Inflammatory macrophage treated with lipopolysaccharide for 4 hours (primary cell): Measurements from ENCODE around the gene ZNF821.
"Not testable (repeated sequence)": the region's sequence is repeated elsewhere in the genome, so short reads cannot be mapped to it uniquely, and the experiment has no call there.

Experiments
- DNase-seq: peaks from one replicate; pipeline ENCODE4 v3.0.0-alpha.2; 2020

Gene ZNF821

GRCh38 chr16:71883849-71884638 is at the start of gene ZNF821:
ZNF821 (minus strand) TSS chr16:71884182; CDS start chr16:71879946, 4,236 bp downstream.
- peak; percentile 52 for DNase-seq

- DNase-seq, result no peak
Measured at GRCh38 chr16:71933017-71933416, 49.0 kb upstream of the ZNF821 start.

GRCh38 chr16:71931599-71931998 is 47.6 kb upstream of the ZNF821 start:
- no peak for DNase-seq

GRCh38 chr16:71931001-71931400 is 47.0 kb upstream of the ZNF821 start:
- DNase-seq, result no peak

- DNase-seq, result no peak
Measured at GRCh38 chr16:71930013-71930563, 46.1 kb upstream of the ZNF821 start.

GRCh38 chr16:71929048-71929447 is 45.1 kb upstream of the ZNF821 start:
- DNase-seq, result no peak

- no peak for DNase-seq
Measured at GRCh38 chr16:71927787-71928186, 43.8 kb upstream of the ZNF821 start.

- no peak for DNase-seq
Measured at GRCh38 chr16:71927383-71927782, 43.4 kb upstream of the ZNF821 start.

GRCh38 chr16:71924710-71925109 is 40.7 kb upstream of the ZNF821 start:
- DNase-seq, result no peak

- no peak for DNase-seq
Measured at GRCh38 chr16:71923941-71924690, 40.1 kb upstream of the ZNF821 start.

- DNase-seq, result no peak
Measured at GRCh38 chr16:71920658-71921057, 36.7 kb upstream of the ZNF821 start.

GRCh38 chr16:71919035-71919434 is 35.1 kb upstream of the ZNF821 start:
- peak; percentile 89 for DNase-seq

- DNase-seq, result no peak
Measured at GRCh38 chr16:71917900-71918299, 33.9 kb upstream of the ZNF821 start.

- DNase-seq, result no peak
Measured at GRCh38 chr16:71916397-71916920, 32.5 kb upstream of the ZNF821 start.

- DNase-seq, result no peak
Measured at GRCh38 chr16:71915350-71915749, 31.4 kb upstream of the ZNF821 start.

- DNase-seq, result no peak
Measured at GRCh38 chr16:71914802-71915201, 30.8 kb upstream of the ZNF821 start.

- DNase-seq, result peak; percentile 80
Measured at GRCh38 chr16:71912534-71913275, 28.7 kb upstream of the ZNF821 start.

GRCh38 chr16:71911121-71911520 is 27.1 kb upstream of the ZNF821 start:
- DNase-seq, result no peak

GRCh38 chr16:71905765-71906164 is 21.8 kb upstream of the ZNF821 start:
- DNase-seq, result not testable (repeated sequence)

- DNase-seq, result no peak
Measured at GRCh38 chr16:71904239-71904638, 20.3 kb upstream of the ZNF821 start.

- DNase-seq, result no peak
Measured at GRCh38 chr16:71903608-71904007, 19.6 kb upstream of the ZNF821 start.

GRCh38 chr16:71902656-71903365 is 18.8 kb upstream of the ZNF821 start:
- DNase-seq, result no peak
